HG03457 (cell line): ENCODE data around the gene SIRT7.

ENCODE experiments used
- ATAC-seq: cut with Tn5 transposase; IDR thresholded peaks from one replicate; pipeline ENCODE4 v1.9.1; 2021; ENCODE audit warnings: moderate number of reproducible peaks; ENCODE audit not compliant: unreplicated experiment

The SIRT7 gene, protein sequence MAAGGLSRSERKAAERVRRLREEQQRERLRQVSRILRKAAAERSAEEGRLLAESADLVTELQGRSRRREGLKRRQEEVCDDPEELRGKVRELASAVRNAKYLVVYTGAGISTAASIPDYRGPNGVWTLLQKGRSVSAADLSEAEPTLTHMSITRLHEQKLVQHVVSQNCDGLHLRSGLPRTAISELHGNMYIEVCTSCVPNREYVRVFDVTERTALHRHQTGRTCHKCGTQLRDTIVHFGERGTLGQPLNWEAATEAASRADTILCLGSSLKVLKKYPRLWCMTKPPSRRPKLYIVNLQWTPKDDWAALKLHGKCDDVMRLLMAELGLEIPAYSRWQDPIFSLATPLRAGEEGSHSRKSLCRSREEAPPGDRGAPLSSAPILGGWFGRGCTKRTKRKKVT

DNA sequence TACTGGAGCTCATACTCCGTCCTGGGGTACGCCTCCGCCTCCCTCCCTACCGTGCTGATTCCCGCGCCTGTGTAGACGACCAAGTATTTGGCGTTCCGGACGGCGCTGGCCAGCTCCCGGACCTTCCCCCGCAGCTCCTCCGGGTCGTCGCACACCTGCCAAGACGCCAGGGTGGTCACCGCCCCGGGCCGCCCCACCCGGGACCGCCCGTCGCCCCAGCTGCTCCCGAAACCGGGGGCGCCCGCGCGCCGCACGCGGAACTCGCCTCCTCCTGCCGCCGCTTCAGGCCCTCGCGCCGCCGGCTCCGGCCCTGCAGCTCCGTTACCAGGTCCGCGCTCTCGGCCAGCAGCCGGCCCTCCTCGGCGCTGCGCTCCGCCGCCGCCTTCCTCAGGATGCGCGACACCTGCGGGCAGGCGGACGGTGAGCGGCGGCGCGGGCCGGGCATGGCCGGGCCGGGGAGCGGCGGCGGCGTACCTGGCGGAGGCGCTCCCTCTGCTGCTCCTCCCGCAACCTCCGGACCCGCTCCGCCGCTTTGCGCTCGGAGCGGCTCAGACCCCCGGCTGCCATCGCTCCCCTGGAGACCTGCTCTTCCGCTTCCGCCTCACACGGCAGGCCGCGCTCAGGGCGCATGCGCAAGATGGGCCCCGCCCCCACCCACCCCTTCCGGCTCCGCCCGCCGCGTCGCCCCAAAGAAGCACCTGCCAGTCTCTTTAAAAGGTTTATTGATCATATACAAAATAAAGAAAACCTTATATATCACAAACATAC is at the start of gene SIRT7:
SIRT7 (minus strand) TSS at position 612 of the 768 bp plus-strand sequence; CDS start at position 567, 45 bp downstream.
- peak; percentile 30 for ATAC-seq

DNA sequence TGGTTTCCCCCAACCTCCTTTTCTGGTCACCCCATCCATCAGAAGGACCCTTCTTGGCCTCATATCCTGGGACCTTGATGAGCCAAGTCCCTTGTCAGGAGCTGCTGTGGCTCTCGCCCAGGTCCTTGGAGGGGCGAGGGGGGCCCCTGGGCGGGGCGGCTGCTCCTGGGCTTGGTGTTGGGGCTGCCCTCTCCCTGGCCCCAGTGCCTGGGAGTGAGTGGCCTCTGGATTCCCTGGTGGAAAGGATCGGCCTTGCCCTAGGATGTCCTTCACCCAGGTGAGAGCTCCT is 49.2 kb upstream of the SIRT7 start:
- no peak for ATAC-seq

DNA sequence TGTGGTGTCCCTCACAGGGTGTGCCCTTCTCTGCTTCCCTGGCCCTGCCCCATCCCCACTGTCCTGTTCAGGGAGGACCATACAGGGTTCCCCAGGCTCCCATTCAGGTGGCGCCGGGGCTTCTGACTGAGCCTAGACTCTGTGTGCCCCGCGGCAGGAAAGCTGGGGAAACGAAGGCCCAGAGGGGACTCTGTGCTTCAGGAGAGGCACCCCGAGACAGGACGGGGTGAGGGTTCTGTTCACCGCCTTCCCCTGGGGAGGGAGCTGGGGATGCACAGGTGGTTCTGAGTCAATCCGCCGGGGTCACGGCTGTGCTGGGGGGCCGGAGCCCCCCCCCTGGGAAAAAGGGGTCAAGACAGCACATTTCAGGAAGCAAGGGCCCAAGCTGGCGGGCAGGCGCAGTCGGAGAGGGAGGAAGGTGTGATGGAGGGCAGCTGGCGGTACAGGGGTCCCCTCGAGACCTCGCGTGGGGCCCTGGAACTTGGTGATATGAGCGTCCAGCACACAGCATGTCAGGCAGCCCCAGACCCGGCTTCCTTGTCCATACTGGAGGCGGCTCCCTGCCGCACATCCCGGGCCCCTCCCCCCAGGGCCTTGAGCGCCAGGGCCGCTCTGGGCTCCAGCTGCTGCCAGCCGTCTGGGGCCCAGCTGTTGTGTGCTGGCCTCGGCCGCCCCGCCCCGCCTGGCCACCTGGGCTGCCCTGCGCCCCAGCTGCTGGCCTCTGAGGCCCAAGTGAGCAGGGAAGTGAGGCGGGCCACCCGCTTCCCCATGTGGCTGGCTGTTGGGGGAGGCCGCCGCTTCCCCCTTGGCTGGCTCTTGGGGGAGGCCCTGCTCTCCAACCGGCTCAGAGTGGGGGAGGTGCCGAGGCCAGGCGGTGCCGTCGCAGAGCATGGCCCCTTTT is 48.6 kb upstream of the SIRT7 start:
- ATAC-seq, result no peak

DNA sequence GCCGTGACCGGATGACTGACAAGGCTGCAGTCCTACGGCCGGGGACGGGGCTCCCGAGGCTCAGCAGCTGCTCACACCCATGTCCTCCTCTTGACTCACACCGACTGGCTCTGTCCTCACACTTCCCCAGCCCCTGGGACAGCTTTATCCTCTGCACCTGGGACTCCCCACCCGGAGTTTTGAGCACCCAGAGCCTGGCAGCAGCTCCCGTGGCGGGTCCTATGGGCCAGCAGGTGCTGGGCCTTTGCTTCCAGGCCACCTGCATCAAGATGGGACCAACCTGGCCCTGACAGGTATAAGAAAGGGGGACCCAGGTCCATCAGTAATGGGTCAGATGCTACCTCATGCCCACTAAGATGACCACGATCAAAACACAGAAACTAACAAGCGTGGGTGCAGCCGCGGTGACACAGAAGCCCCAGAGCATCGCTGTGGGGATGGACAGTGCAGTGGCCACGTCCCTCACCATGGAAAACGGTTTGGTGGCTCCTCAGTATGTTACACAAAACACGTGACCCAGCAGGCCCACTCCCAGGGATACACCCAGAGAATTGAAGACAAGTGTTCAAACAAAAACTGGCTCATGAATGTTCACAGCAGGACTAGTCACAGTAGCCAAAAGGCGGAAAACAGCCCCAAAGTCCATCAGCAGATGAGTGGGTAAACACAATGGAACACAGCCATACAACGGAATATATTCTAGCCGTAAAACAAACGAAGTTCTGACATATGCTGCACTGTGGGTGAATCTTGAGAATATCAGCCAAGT is 46.3 kb upstream of the SIRT7 start:
- ATAC-seq, result no peak

DNA sequence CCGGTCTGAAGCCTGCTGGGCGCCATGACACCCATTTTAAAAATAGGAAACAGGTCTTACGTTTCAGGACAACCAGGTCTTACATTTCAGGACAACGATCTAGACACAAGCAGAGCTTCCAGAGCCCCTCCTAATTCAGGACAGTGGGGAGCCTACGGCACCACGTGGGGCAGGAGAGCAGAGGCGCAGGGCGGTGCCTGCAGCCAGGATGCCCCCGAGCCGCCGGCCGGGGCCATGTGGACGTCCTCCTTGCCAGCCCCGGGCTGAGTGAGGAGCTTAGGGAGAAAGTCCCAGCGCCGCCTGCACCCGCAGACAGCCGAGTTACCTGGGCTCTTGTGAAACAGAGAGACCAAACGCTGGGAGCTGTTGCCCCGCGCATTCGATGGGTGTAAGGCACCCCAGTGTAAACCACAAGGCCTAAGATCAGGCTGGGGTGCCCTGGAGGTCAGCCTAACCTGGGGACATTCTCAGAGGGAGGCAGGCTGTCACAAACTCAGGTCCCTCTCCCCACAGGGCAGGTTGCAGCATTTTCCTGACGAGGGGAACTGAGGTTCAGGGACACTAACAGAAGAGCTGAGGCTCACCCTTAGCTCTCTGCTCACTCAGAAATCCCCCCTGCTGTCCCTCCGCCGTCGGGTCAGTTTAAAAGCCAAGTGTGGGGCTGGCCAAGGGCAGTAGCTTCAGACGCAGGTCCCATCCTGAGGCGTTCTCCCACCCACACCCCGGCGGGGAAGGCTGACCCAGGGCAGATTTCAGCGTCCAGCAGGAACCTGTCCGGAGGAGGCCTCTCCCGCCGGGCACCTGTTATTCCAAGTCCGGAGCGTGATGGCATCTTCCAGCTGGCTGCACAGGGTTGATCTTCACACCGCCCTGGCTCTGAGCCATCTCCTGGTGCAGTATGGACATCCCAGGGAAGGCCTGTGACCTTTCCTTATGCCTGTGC is 44.8 kb upstream of the SIRT7 start:
- ATAC-seq, result no peak

DNA sequence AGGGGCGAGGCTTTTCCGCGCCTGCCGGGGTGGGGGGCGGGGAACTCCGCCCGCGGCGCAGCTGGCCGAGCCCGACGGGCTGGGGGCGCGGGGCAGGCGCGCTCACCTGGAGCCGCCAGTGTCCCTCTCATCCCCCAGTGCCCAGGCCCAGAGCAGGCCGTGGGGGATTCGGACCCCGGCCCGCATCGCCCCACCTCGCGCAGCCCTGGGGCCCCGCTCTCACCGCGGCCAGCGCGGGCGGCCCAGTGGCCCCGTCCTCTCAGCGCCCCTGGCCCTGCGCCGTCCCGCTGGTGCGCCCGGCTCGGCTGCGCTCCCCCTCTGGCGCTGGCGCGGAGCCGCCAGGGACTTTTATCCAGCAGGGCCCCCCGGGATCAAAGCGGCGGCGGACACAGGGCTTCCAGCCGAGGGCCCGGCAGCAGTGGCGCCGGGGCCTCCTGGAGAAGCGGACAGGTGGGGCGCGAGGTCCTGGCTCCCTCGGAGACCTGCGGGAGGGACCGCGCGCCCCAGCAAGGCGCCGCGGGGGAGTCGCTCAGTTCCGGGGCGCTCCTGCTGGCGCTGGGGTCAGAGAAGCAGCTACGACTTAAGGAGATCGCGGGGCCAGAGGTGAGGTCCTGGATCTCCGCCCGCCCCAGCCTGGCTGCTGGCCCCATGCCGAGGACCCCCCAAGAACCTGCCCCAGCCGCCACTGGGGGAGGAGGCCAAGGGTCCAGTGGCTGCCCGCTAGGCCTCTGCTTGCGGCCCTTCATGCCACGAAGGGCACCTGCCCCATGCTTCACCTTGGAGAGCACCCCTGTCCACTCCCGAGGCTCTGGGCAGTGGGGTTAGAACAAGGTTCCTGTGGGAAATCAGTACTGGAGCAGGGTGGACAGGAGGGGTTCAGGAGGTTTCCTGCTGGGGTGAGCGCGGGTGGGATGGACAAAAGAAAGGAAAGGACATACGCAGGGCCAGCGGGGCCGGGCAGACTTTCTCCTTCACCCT is 43.8 kb upstream of the SIRT7 start:
- no peak for ATAC-seq

DNA sequence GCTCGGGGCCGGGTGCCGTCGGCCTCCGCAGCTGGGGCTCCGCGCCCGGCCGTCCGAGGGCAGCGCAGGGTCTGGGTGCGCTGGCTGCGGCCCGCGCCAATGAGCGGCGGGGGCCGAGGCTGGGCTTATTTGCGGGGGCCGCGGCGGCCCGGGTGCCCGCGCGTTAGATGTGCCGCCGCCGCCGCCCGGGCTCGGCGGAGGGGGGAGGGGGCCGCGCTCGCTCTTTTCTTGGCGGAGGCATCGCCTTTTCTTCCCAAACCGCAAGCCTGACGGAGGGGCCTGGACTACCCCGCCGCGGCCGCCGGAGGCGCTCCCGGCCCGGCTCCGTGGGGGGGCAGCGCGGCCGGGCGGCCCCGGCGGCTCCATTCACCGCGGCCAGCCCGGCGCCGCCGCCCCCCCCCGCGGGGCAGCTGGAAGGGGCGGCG is 43.1 kb upstream of the SIRT7 start, which contains the start of gene NOTUM:
NOTUM (minus strand) TSS at position 101 of the 425 bp plus-strand sequence. CDS start 278 bp downstream, outside the sequence.
- ATAC-seq, result no peak

DNA sequence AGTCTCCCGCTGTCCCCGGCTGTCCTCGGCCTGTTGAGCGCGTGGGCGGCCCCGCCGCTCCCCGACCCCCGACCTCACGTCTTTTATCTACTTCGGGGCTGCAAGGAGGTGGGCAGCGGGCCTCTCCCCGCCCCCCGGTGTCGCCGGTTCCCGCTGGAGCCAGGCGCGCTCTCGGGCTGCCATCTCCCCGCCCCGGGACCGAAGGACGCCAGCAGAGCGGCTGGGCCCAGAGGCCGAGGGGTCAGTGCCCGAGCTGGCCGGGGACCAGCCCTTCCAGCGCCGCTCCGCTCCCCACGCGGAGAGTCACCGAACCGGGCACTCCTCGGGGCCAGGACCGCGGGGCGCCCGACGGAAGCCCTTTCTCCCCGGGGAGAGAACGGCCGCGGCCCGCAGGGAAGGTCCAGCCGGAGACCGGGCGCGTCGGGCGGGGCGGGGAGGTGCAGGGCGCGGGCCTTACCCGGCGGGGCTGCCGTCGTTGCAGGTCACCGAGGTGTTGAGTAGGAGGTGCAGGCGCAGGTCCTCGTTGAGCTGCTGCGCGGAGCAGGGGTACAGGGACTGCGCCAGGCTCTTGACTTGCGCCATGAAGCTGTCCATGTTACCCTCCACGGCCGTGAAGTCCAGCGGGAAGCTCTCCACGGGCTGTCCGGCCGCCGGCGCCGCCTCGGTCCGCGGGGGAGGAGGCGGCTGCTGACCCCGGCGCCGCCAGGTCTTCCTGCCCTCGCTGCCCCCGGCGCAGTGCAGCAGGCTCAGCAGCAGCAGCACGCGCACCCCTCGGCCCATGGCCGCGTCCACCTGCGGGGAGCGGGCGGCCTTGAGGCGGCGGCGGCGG is 42.4 kb upstream of the SIRT7 start:
- ATAC-seq, result no peak

DNA sequence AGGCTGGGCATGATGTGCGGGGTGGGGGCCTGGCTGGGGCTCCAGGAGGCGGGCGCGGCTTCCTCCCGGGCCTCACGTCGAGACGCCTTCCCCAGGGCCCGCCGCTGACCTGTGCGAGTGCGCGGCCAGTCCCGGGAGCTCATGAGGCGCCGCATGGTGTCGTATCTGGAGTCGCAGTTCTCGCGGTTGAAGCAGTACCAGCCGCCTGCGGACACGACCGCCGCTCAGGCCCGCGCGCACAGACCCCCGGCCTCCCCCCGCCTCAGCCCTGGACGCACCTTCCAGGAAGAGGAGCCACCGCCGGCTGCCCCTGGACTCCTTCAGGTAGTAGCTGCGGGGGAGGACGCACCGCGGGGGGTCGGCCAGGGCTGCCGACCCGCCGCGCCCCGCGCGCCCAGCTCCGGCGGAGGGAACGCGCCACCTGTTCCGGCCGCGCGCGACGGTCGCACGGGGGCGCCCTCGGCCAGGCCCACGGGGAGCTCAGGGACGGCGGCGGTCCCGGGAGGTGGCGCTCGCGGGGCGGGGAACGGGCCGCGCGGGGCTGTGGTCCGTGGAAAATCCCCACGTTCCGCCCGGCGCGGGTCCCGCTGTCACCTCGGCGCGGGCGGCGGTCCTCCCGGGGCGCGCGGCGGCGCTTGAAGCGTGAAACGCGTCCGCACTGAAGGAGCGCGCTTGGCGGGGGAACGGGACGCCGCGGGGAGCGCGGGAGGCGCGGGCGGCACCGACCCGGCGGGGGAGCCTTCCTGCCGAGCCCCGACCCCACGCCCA is 41.6 kb upstream of the SIRT7 start:
- no peak for ATAC-seq

DNA sequence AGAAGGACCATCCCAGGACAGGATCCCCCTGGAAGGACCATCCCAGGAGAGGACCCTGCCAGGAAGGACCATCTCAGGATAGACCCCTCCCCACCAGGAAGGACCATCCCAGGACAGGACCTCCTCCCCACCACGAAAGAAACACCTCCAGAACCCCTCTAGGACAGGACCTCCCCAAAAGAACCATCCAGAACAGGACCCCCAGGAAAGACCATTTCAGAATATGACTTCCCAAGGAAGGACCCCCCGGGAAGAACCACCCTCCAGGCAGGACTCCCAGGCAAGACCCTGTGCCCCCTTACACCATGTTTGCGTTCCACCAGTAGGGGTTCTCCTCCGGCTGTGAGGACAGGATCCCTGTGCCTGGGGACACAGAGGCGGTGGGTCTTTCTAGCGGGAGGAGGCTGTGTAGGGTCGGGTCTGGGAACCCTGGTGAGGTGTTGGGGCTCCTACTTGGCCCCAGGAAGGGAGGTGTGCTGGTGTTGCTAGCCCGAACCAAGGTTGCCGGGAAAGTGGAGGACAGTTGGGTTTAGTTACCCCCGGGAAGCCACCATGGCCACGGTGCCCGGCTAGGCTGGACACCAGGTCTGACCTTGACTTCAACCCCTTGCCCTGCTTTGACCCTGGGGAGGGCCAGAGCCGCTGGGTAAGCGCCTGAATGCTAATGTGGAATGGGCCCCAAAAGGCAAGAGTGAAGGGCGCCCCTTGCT is 40.8 kb upstream of the SIRT7 start:
- no peak for ATAC-seq

DNA sequence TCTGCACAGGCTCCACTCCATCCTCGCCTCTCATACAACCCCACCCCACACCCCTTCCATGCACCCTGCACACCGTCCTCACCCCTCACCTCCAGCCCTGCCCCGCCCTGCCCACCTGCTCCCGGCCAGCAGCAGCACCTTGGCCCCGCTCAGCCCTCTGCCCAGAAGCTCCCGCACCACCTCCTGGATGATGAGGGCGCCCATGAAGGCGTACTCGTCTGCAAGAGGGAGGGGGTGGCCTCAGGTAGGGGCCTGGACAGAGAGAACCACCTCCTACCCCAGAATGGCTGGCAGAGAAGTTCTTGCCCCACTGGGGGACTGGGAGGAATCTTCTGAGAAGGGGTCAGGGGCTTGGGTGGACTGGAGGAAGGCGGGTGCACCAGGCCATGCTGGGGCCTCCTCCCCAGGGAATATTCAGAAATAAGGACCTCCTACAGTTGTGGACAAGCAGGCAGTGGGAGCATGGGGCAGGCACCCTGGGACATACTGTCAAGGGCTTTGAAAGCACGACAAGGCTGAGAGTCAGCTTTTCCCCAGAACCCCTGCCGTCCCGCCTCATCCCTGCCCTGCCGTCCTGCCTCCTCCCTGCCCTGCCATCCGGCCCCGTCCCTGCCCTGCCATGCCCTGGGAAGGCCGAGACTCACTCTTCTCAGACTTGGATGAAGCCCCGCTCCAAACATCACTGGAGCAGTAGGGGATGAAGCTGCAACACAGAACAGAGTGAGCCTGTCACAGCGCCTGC is 39.9 kb upstream of the SIRT7 start:
- no peak for ATAC-seq

DNA sequence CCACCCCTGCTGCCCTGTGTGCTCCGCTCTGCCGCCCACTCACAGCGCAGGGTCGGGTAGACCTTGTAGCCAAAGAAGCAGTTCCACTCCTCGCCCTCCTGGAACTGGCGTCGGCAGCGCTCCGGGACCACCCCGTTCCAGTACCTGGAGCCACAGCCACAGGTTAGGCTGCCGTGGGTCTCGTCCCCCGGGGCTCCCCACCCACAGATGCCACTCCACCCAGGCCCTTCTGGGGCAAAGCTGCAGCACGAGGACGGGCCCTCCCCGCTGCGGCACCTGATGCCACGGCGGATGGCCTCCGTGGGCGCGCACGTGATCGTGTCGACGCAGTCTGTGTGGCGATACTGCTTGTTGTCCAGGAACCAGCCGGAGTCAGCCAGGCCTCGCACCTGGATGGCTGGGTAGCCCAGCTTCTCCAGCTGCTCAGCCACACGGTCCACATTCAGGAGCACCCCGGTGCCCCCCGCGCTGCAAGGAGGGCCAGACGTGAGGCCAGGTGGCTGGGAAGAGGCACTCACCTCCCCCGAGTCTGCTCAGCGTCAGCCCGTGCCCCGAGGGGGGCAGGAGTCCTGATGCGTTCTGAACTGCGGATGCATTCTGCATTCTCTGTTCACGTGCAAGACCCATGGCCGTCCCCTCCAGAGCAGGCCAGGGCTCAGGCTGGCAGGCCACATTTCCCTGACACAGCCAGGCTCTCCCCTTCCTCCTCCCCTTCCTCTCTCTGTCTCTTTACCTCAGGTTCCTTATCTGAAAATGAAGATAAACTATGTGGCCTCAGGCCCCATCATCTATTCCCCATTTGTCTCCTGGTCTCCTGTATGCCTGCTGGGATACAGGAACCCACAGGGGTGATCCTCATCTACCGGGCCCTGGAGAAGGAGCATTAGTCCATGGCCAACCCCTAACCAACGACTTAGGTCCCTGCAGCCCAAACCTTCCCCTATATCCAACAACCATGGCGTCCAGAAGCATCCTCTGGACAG is 38.9 kb upstream of the SIRT7 start:
- no peak for ATAC-seq

DNA sequence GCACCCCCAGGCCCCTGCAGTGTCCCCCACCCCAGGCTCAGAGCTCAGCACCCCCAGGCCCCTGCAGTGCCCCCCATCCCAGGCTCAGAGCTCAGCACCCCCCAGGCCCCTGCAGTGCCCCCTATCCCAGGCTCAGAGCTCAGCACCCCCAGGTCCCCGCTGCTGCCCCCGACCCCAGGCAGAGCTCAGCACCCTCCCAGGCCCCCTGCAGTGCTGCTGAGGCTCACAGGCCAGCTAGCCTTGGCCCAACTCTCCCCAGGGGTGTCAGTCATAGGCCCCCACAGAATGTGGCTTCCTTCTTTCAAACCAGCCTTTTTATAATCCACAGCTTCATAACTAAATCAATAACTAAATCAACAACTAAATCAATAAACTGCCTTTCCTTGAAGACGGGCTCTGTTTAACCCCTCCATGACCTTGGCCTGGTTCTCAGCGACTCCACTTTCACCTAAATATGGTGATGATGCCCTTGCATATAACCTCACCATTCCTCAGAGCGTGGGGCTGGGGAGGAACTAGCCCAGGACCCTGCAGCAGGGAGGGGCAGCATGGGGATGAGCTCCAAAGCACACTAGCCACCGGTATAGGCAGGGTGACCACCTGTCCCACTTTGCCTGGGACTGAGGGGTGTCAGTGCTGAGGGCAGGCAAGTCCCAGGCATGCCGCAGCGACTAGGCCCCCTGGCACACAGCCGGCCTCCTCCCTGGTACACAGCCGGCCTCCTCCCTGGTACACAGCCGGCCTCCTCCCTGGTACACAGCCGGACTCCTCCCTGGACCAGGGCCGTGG is 38.0 kb upstream of the SIRT7 start:
- ATAC-seq, result no peak
